GM18505 (cell line): ENCODE data around the gene KIR3DL1.
"Not testable (repeated sequence)": the region's sequence is repeated elsewhere in the genome, so short reads cannot be mapped to it uniquely, and the experiment has no call there.

Source experiments
- ATAC-seq: cut with Tn5 transposase; IDR thresholded peaks from one replicate; pipeline ENCODE4 v1.9.1; 2021; ENCODE audit not compliant: unreplicated experiment
- POLR2A ChIP-seq: IDR thresholded peaks from 4 replicates; pipeline ENCODE4 v1.6.1; 2011; ENCODE audit warnings: borderline replicate concordance; ENCODE audit not compliant: insufficient read depth, insufficient read length; ENCODE audit errors: extremely low read depth

The KIR3DL1 gene

DNA sequence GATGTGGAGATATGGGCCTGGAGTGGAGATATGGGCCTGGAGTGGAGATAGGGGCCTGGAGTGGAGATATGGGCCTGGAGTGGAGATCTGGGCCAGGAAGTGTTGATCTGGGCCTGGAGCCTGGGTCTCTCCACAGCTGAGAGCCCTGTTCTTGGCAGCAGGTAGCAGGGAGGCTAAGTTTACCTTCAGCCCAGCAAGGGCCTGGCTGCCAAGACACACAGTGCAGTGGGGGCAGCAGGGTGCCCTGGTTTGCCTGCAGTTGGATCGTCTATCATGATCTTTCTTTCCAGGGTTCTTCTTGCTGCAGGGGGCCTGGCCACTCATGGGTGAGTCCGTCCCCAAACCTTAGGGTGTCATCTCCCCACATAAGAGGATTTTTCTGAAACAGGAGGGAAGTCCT lies 34.7 kb downstream of the KIR3DL1 start:
- TF ChIP-seq POLR2A = no peak

GRCh38 chr19:54851353-54851752 lies 35.1 kb downstream of the KIR3DL1 start:
- no peak for ATAC-seq
- TF ChIP-seq POLR2A = no peak

More for the DNA sequence above, 34.7 kb downstream of the KIR3DL1 start:
- no peak for ATAC-seq

GRCh38 chr19:54855241-54855640 lies 39.0 kb downstream of the KIR3DL1 start:
- ATAC-seq = not testable (repeated sequence)

DNA sequence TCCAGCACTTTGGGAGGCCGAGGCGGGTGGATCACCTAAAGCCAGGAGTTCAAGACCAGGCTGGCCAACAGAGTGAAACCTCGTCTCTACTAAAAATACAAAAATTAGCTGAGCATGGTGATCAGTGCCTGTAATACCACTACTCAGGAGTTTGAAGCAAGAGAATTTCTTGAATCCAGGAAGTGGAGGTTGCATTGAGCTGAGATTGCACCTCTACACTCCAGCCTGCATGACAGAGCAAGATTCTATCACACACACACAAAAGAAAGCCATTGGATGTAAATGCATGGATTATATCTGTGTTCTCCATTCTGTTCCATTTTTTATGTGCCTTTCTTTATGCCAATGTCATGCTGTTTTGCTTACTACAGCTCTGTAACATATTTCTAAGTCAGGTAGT lies 42.2 kb downstream of the KIR3DL1 start:
- ATAC-seq = not testable (repeated sequence)

DNA sequence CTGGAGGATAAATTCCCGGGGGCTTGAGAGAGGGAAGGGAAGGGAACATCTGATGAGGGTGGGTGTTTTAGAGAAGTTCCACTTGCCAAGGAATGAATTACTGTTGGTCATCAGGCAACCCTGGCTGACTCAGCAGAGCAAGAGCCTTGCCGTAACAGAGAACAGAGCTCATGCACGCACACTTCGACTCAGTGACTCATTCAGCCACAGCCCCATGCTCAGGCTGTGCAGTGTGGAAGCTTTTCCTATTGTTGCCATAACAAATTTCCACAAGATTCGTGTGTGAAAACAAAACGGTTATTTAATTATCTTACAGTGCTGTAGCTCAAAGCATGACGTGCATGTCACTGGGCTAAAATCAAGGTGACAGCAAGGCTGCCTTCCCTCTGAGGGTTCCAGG lies 43.2 kb downstream of the KIR3DL1 start:
- not testable (repeated sequence) for ATAC-seq

- ATAC-seq = not testable (repeated sequence)
Measured at GRCh38 chr19:54863459-54863858, 47.2 kb downstream of the KIR3DL1 start.

DNA sequence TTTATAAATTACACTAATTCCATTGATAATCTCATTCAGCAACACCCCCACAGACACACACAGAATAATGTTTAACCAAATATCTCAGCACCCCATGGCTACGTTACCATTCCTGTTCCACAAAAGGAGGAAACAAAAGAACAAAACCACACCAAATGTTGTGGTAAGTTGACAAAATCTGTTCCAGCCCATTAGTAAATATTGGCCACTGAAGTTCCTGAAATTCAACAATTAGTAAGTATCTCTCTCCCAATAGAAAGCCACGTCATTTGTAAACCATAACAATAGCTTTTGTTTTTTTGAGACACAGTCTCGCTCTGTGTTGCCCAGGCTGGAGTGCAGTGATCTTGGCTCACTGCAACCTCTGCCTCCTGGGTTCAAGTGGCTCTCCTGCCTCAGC lies 55.4 kb downstream of the KIR3DL1 start:
- ATAC-seq = no peak

GRCh38 chr19:54873990-54874389 lies 57.7 kb downstream of the KIR3DL1 start, which contains the start of gene FCAR:
TSS of gene FCAR (plus strand) at chr19:54874235. CDS start at chr19:54874290, 55 bp downstream.
- TF ChIP-seq POLR2A = no peak
- no peak for ATAC-seq

More for the DNA sequence above, 55.4 kb downstream of the KIR3DL1 start:
- no peak for TF ChIP-seq POLR2A

- TF ChIP-seq POLR2A = no peak
- ATAC-seq = no peak
Measured at GRCh38 chr19:54875506-54875905, 59.2 kb downstream of the KIR3DL1 start.

- ATAC-seq = no peak
- no peak for TF ChIP-seq POLR2A
Measured at GRCh38 chr19:54877471-54877870, 61.2 kb downstream of the KIR3DL1 start.
